ENCODE results near the gene ENHO.

The ENHO gene

DNA sequence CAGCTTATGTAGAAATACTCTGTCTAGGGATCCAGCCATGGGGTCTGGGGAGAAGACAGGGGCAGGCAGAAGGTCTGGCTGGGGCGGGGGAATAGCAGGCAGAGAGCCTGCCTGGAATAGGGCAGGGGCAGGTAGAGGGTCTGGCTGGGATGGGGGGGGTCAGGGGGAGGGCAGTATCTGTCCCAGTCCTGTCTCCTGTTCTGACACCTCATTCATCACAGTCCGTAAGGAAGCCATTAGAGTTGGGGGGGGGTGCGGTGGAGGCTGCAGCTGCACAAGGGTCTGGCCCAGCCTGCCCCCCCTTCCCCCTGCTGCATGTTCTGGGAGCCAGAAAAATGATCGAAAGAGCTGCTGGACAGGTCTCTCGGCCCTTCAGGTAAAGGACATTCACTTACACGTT is 34.2 kb upstream of the ENHO start:
- Histone ChIP-seq H3K27ac (no peak overlapping the region), H3K4me3 (no peak overlapping the region)

DNA sequence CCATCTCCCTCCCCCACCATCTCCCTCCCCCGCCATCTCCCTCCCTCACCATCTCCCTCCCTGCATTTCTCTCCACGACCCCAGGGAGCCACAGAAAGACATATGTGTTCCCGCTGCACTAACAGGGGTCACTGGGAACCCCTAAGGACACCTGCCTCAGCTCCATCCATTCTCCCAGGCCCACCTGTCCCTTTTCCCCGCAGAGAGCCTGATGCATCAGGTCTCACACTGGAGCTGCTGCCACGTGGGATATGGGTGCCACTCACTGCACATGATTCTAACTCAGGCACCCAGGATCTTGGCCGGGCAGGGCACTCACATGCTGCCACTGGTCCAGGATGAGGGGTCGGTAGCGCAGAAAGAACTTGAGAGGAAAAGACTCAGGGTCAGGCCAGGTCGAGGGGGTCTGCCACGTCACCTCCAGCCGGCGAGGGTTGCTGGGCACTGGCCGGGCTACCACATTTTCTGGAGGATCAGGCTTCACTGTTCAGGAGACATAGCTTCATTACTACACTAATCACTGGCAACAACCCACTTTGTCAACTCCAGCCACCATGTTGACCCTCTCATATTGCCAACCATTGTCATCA is 33.2 kb upstream of the ENHO start:
- Histone ChIP-seq H3K27ac (no peak overlapping the region), H3K4me3 (no peak overlapping the region)

DNA sequence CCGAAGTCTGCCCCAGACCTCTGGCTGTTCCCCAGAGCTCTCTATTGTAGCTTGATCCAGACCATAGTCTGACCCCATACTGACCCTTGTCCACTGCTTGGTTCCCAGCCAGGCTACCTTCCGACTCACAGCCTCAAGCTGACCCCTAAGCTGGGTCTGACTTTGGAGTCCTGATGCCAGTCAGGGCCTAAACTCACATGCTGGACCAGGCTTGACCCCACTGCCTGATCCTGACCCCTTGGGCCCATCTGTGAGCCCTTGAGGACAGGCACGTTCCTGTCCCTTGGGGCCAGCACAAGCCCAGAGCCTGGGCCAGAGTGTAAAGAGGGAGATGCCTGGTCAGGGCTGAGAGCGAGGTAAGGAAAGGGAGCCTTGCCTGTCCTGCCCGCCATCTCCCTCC is 32.7 kb upstream of the ENHO start:
- no peak overlapping the region for H3K27ac ChIP-seq

GRCh38 chr9:34555002-34555348 is 32.2 kb upstream of the ENHO start:
- no peak overlapping the region for H3K4me3 ChIP-seq
- H3K27ac ChIP-seq, result no peak overlapping the region

More for the DNA sequence above, 32.7 kb upstream of the ENHO start:
- no peak overlapping the region for H3K4me3 ChIP-seq

DNA sequence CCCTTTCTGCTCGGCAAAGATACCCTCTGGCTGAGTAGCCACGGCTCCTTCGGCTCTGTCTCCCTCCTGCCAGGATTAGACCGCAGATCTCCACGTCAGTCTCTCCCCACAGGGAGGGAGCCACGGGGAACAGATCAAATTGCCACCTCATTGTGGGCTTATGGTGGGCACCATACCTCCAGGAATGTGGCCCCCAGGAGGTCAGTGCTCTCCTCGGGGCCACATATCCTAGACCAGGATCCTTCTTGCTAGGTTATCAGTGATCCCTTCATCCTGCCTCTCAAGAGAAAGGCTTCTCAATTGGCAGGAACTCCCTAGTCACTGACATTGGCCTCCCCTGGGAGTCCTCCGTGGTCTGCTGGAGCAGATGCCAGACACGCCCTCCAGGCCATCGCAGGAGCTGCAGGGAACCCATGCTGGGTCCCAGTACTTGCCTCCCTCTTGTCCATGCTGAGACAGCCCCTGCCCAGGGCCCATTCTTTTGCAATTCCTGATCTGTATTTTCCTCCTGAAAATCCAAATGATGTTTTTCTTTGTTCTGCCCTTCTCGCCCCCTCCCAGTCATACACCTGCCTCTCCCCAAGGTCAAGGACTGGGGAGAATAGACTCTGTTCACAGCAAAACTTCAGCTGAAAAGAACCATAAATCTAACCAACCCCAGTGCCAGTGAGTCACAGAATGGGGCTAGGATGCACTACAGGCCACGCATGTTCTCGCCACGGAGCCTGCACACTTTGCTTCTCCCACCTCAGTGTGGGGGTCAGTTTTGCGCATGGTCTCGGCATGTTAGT is 31.6 kb upstream of the ENHO start:
- Histone ChIP-seq H3K27ac (no peak overlapping the region), H3K4me3 (no peak overlapping the region)

- H3K4me3 ChIP-seq, result no peak overlapping the region
- H3K27ac ChIP-seq, result no peak overlapping the region
Measured at GRCh38 chr9:34553511-34554021, 30.8 kb upstream of the ENHO start.

DNA sequence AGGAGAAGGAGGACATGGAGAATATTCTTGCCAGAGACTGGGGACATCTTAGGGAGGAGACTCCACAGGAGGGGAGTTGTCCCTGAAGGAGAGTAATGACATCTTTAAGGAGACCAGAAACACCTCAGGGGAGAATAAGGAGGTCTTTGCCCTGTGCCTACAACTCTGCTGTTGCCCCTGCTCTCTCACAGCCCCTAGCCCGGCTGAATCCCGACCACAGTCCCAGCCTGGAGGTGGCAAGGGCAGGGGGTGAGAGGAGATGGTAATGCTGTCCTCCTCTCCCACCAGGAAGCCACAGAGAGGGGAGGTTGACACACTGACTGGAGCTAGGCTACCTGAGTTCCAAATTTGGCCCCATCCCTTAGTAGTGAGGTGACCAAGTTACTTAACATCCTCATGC is 30.2 kb upstream of the ENHO start:
- Histone ChIP-seq H3K4me3 (no peak overlapping the region), H3K27ac (no peak overlapping the region)

GRCh38 chr9:34552606-34552981 is 29.8 kb upstream of the ENHO start:
- H3K4me3 ChIP-seq, result no peak overlapping the region
- H3K27ac ChIP-seq, result no peak overlapping the region

- Histone ChIP-seq H3K4me3 (no peak overlapping the region), H3K27ac (no peak overlapping the region)
Measured at GRCh38 chr9:34551751-34552605, 29.2 kb upstream of the ENHO start.

- H3K27ac ChIP-seq, result no peak overlapping the region
Measured at GRCh38 chr9:34550681-34551270, 28.0 kb upstream of the ENHO start.

DNA sequence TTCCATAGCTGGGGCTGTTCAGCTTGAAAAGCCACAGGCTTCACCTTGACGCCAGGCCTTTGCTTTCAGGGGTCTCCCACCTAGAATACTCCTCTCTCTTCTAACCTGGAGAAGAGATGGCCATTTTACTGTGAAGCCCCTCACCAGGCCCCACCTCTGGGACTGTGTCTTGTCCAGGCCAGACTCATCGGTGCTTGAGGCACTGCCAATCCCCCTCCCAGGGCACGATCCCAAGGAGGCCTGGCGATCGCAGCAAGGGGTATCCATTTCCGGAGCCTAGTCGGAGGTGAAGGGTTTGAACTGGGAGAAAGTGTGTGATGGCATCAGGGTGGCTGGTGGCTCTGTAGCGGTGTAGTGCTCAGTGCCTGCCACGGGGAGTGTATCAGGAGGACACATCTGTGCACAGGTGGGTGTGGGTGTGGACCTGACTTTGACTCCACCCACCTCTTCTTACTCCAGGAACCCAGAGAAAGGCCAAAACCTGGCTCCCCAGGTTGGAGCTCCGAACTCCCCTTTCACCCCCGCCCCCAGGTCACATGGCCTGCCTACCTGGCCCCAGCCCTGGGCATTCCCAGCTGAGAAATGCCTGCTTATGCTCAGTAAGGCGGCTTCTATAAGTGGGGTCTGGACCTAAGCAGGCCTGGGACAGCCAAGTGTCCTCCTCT is 27.4 kb upstream of the ENHO start:
- no peak overlapping the region for H3K27ac ChIP-seq

More at GRCh38 chr9:34550681-34551270, 28.0 kb upstream of the ENHO start:
- H3K4me3 ChIP-seq, result no peak overlapping the region

GRCh38 chr9:34549407-34549732 is 26.6 kb upstream of the ENHO start:
- Histone ChIP-seq H3K27ac (no peak overlapping the region), H3K4me3 (no peak overlapping the region)

More for the DNA sequence above, 27.4 kb upstream of the ENHO start:
- H3K4me3 ChIP-seq, result no peak overlapping the region

DNA sequence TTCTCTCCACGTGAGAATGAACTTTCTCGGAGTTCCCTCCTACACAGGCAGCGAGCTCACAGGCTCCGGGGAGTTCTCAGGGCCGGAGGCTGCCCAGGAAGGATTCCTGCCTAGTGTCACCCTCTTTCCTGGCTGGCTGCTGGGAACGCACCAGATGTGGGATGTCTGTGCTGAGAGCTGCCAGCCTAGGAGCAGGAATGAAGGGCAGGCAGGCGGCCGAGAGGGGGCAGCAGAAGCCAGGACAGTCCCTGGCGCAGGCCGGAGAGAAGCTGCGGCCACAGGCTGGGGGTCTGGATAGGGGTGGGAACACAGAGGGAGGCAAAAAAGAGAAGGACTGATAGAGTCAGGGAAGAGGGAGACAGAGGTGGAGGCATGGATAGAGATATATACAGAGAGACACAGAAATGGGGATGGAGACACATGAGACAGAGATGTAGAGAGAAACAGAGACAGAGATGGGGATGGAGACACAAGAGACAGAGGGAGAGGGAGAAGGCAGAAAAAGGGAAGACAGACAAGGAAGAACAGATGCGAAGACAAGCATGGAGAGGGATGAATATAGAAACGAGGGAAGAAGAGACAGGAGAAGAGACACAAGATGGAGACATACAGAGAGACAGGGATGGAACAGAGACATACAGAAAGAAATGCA is 25.3 kb upstream of the ENHO start:
- Histone ChIP-seq H3K4me3 (no peak overlapping the region), H3K27ac (no peak overlapping the region)

GRCh38 chr9:34546834-34547827 is 24.3 kb upstream of the ENHO start:
- H3K27ac ChIP-seq, result peak overlapping the region in 1 of 21 experiments; percentile 34
- no peak overlapping the region for H3K4me3 ChIP-seq

GRCh38 chr9:34546102-34546833 is 23.5 kb upstream of the ENHO start:
- no peak overlapping the region for H3K4me3 ChIP-seq
- no peak overlapping the region for H3K27ac ChIP-seq

GRCh38 chr9:34545497-34545896 is 22.7 kb upstream of the ENHO start:
- Histone ChIP-seq H3K4me3 (no peak overlapping the region), H3K27ac (no peak overlapping the region)

DNA sequence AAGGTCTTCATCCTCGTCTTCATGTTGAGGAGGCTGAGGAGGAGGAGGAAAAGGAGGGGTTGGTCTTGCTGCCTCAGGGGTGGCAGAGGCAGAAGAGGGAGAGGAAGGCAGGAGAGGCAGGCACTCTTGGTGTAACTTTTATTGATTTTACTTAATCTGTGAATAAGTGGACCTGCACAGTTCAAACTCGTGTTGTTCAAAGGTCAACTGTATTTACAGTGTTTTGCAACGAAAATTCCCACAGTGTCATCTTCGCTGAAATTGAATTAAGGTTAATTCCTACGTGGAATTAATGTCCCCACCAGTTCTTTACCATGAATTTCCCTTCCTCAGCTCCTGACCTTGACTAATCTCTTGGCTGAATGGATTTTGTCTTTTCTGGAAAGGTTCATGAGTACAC is 21.2 kb upstream of the ENHO start:
- Histone ChIP-seq H3K27ac (no peak overlapping the region), H3K4me3 (no peak overlapping the region)

- H3K27ac ChIP-seq, result no peak overlapping the region
- no peak overlapping the region for H3K4me3 ChIP-seq
Measured at GRCh38 chr9:34541540-34541939, 18.8 kb upstream of the ENHO start.

Data from skin epidermis (tissue), 12 donors.